SIG-M5 treated with dmso at 0.1 percent for 504 hours (cell line): ENCODE measurements around the gene SEZ6L.
"Not testable (repeated sequence)": the region's sequence is repeated elsewhere in the genome, so short reads cannot be mapped to it uniquely, and the experiment has no call there.

Experiments
- DNase-seq: peaks from one replicate; lab custom pipeline; 2025; ENCODE audit not compliant: unreplicated experiment; lab: John Stamatoyannopoulos, UW

The SEZ6L gene

DNA sequence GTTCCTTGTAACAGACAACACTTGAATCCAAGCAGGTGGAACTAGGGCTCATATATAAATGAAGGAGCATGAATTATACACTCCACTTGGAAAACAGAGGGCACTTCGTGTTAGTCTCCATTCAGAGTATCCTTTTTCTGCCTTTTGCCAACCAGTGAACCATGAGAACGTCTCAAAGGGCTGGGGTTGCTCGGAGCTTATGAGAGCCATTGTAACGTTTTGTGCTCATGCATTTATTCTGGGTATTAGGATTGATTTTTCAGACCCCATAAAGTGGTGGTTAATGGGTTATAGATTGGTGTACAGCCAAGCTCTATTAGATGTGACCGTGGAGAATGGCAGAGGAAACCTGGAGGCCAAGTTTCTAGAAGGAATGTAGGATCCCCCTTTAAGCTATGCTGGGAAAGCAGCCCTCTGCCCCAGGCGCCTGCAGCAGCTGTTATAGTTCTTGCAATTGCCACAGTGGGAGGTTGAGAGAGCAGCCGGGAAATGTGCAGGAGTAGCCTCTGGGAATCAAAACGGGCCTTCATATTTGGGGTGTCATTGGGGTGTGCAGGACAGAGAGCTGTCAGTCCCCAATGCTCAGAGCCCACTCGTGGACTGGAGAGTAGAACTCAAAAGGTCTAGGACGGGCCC is 205.2 kb downstream of the SEZ6L start:
- no peak for DNase-seq

GRCh38 chr22:26377170-26377830 is 208.0 kb downstream of the SEZ6L start:
- DNase-seq, result peak; percentile 45

- no peak for DNase-seq
These were observed 211.0 kb downstream of the SEZ6L start for GRCh38 chr22:26380072-26380830.

- no peak for DNase-seq
These were observed 213.5 kb downstream of the SEZ6L start for GRCh38 chr22:26382782-26383181.

DNA sequence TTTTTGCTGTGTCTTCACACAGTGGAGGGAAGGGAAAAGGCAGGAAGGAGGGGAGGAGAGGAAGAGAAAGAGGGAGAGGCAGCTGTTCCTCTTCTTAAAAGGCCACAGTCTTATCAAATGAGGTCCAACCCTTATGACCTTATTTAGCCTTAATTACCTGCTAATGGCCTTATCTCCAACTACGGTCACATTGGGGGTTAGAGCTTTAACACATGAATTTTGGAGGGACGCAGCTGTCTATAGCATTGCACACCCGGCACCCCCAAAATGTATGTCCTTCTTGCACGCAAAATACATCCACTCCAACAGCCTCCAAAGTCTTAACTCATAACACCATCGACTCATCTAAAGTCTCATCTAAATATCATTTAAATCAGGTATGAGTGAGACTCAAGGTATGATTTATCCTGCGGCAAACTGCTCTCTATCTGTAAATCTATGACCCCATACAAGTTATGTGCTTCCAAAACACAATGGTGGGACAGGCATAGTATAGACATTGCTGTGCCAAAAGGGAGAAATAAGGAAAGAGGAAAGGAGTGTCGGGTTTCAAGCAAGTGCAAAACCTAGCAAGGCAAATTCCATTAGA is 214.8 kb downstream of the SEZ6L start:
- no peak for DNase-seq

DNA sequence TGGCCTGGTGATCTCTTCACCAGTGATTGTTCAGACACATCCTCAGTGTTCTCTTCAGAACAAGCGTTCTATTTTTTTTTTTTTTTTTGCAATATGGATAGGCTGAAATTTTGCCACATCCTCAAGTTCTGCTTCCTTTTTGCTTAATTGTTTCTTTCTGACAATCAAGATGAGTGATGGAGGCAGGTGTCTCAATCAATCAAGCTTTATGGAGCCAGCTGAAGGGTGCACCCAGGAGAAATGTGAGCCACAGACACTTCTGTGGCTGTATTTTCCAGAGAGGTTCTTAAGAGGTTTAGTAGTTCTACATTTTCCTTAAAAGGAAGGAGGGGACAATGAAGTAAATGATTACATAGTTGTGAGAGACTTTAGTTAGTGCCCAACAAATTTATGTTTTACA is 215.9 kb downstream of the SEZ6L start:
- DNase-seq, result no peak

DNA sequence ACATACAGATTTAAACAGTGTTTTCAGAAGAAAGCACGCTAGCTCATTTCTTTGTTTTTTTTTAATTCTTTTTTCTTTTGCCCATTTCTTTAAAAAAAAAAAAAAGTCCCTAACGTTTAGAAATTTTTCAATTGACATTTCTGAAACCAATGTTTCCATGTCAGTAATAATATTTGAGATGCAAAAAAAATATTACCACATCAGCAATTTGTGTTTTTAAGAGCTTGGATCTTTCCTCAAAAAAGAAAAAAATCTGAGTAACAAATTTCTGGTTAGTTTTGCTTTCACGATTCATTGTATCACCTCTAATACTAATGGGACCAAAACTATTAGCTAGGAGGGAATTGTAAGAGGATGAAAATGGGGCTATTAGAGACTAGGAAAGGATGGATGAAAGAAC is 219.9 kb downstream of the SEZ6L start:
- no peak for DNase-seq

GRCh38 chr22:26391091-26391490 is 221.8 kb downstream of the SEZ6L start:
- DNase-seq, result no peak

GRCh38 chr22:26391623-26392022 is 222.4 kb downstream of the SEZ6L start:
- no peak for DNase-seq

- DNase-seq, result no peak
These were observed 224.7 kb downstream of the SEZ6L start for GRCh38 chr22:26393929-26394328.

GRCh38 chr22:26394777-26395176 is 225.5 kb downstream of the SEZ6L start:
- DNase-seq, result no peak

DNA sequence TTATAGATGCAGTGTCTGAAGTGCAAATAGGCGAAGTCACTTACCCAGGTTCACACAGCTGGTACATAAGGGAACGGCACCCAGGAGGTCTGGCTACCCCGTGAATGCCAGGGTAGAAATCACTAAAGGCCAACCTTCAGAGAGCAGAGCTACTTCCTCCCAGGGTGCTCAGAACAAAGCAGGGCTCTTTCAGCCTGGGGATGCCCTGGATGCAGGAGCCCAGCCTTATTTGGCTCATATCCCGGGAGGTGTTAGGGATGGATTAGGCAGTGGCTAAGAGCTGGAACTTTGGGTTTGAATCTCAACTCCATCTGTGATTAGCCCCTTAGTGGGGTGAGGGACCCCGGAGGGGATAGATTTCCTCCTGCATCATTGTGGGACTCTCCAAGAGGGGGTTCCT is 226.7 kb downstream of the SEZ6L start:
- DNase-seq, result no peak

- peak; percentile 54 for DNase-seq
These were observed 229.5 kb downstream of the SEZ6L start for GRCh38 chr22:26398741-26399153.

DNA sequence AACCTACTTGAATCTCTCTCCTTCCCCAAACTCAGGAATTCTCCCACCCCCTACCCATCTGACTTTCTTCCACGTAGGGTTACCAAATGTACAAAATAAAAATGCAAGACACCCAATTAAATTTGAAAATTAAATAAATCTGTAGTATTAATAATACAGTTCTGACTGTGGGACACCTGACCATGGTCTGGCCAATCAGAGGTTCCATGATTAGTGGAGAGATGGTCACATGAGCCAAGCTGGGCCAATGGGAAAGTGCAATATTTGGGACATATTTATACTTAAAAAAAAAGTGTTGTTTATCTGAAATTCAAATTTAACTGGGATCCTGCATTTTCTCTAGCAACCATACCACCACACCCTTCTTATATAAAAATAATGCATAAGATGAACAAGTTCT is 230.0 kb downstream of the SEZ6L start:
- DNase-seq, result no peak

DNA sequence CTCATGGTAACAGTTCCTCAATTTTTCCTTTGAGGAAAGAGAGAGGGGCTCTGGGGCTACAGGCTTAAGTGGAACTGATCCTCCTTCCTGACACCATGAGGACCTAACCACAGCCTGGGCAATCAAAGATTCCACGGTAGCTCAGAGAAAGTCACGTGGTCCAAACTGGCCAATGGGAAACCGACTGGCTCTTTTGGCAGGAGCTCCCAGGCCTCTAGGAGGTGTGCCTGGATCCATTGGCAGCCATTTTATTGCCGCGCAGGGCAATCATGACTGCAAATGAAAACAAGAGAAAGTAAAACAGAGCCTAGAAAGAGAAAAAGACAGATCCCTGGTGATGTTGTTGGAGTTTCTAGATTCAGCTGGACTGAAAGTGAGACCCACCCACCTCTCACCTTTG is 232.5 kb downstream of the SEZ6L start:
- no peak for DNase-seq

DNA sequence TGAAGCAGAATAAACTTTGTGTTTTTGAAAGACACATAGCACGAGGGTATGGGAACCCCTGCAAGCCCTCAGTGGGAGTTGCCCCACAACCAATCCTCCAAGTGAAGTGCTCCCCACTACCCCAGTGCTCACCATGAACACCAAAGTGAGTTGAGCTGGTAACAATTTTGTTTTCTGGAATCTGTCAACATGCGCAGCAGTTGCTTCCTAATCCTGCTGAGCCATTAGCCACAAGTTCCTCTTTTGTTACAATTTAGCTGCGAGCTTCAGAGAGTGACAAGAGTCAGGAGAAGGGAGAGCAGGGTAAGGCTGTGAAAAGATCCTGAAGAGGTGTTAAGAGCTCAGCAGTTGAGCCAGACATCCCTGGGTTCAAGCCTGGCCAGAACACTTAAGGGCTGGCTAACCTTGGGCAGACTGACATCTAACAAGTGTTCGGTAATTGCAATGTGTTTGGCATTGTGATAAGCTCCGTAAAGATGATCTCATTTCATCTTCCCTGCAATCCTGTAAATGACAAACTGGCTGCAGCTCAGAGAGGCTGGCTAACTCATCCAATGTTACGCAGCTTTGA is 235.7 kb downstream of the SEZ6L start:
- peak; percentile 78 for DNase-seq

- no peak for DNase-seq
These were observed 236.9 kb downstream of the SEZ6L start for GRCh38 chr22:26406118-26406517.

GRCh38 chr22:26408562-26409220 is 239.4 kb downstream of the SEZ6L start:
- not testable (repeated sequence) for DNase-seq

DNA sequence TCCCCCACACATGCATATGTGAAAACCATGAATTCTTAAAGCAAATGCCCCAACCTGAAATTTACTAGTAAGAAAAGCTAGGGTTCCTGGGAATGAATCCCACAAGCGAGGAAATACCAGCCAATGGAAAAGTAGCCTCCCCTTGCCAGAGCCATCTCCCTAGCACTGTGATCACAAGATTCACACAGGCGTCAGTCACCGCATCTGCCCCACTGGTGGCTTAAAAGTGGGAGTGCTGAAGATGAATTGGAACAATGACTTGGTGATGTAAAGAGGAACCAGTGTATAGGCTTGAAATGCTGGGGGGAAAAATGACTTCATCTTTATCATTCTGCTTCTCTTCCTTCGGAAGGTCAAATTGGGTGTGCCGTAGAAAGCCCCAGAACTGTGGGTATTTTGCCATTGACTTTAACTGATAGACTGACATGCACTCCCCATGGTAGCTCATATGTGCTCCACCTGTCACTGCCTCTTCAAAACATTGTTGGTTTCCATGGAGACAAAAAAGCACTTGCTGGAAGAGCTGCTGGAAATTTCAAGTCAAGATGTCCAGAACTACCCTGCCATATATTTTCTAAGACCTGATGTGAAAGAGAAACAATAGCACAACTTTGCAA is 240.6 kb downstream of the SEZ6L start:
- DNase-seq, result peak; percentile 4

DNA sequence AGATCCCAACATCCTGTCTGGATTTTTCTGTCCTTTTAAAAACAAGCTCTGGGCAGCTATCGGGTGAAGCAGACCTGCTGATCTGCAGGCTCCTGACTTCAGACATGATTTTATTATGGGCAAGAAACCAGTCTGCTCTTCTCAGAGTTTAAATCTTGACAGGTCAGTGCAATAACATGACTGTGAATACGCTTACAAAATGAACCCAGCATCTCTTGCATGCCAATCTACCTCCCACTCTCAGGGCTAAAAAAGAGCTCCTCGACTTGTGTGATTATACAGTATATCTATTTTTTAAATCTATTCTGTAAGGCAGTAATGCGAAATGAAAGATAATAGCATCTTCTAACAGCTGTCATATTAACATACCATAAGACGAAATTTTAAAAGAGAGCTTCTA is 241.1 kb downstream of the SEZ6L start:
- DNase-seq, result no peak

GRCh38 chr22:26414347-26414746 is 245.1 kb downstream of the SEZ6L start:
- DNase-seq, result no peak
